ENCODE measurements around the gene DUSP10. TPM values are rescaled to one million over a fixed set of nuclear protein-coding genes. Genes with fewer than 3 reads are reported as not detected.

DUSP10 gene
- total RNA-seq, 1 experiment from 2014 or later, result 1.6 TPM

DNA sequence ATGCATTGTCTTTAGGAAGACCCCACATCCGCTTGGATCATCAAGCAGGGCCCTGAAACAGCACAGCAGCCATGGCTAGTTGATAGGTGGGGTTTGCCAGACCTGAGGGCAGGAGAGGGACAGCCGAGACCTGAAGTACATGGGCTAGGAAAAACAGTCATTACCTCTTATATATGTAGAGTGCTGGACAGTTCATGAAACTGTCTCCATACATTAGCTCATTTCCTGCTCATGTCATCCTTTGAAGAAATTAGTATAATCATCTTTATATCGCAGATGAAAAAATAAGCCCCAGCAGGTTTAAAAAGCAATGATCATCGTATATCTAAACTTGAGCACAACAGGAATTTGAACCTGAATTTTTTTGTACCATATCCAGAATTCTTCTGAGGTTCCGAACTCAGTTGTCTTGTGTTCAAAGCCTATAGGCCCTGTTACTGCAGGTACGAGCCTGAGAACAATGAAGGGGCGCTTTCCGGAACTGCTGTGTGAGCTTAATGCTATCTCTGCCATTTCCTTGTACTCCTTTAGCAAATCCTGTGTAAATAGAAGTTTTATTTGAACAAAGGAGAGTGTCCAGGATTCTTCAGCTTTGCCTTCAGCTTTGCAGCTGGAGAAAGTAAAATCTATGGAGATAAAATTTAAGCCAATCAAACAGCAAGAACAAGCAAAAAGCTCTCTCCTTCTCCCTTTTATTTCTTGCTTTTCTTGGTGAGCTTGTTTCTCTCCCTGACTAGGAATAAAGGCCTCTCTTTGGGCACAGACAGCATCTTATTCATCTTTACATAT lies 32.4 kb upstream of the DUSP10 start:
- ChIA-PET CTCF (no interaction called here), POLR2A (interaction anchor here (1.2 kb wide), 1 partner anchor 59 kb away, joined by 6 read pairs; no protein-coding TSS in a partner anchor)
- H3K27me3 Mint-ChIP-seq (ENCODE audit: low read depth), result no peaks in the 10 kb centered on the region
- H3K36me3 Mint-ChIP-seq, result no peaks in the 10 kb centered on the region
- no peak overlapping the region for H3K27ac Mint-ChIP-seq
- ATAC-seq (no peak), DNase-seq (ENCODE audit: low spot score) (no peak)
- H3K4me1 Mint-ChIP-seq, result peaks cover 4% of the 10 kb centered on the region
- H3K4me3 Mint-ChIP-seq, result no peak overlapping the region
- H3K9me3 Mint-ChIP-seq, result no peaks in the 10 kb centered on the region
- TF ChIP-seq FOXJ3 (CRISPR knock-in tag; IDR thresholded peaks at IDR 0.05; ENCODE audit: borderline replicate concordance), result no peak
- TF ChIP-seq ZNF121 (CRISPR knock-in tag; IDR thresholded peaks at IDR 0.05), result no peak
- TF ChIP-seq, protein P1, sequence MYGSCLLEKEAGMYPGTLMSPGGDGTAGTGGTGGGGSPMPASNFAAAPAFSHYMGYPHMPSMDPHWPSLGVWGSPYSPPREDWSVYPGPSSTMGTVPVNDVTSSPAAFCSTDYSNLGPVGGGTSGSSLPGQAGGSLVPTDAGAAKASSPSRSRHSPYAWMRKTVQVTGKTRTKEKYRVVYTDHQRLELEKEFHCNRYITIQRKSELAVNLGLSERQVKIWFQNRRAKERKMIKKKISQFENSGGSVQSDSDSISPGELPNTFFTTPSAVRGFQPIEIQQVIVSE (CRISPR knock-in tag; IDR thresholded peaks at IDR 0.05; ENCODE audit: borderline replicate concordance), result no peak
- no peak for TF ChIP-seq NFE2L1 (CRISPR knock-in tag; IDR thresholded peaks at IDR 0.05)
- no peak for TF ChIP-seq FOXP1 (CRISPR knock-in tag; IDR thresholded peaks at IDR 0.05; ENCODE audit: borderline replicate concordance)
- no peak for TF ChIP-seq RELA (CRISPR knock-in tag; IDR thresholded peaks at IDR 0.05; ENCODE audit: borderline replicate concordance)
- TF ChIP-seq ZNF138 (CRISPR knock-in tag; conservative IDR thresholded peaks at IDR 0.05), result no peak
- TF ChIP-seq SOX15 (CRISPR knock-in tag; IDR thresholded peaks at IDR 0.05), result no peak
- TF ChIP-seq JUN (CRISPR knock-in tag; IDR thresholded peaks at IDR 0.05), result no peak
- TF ChIP-seq, protein P2, sequence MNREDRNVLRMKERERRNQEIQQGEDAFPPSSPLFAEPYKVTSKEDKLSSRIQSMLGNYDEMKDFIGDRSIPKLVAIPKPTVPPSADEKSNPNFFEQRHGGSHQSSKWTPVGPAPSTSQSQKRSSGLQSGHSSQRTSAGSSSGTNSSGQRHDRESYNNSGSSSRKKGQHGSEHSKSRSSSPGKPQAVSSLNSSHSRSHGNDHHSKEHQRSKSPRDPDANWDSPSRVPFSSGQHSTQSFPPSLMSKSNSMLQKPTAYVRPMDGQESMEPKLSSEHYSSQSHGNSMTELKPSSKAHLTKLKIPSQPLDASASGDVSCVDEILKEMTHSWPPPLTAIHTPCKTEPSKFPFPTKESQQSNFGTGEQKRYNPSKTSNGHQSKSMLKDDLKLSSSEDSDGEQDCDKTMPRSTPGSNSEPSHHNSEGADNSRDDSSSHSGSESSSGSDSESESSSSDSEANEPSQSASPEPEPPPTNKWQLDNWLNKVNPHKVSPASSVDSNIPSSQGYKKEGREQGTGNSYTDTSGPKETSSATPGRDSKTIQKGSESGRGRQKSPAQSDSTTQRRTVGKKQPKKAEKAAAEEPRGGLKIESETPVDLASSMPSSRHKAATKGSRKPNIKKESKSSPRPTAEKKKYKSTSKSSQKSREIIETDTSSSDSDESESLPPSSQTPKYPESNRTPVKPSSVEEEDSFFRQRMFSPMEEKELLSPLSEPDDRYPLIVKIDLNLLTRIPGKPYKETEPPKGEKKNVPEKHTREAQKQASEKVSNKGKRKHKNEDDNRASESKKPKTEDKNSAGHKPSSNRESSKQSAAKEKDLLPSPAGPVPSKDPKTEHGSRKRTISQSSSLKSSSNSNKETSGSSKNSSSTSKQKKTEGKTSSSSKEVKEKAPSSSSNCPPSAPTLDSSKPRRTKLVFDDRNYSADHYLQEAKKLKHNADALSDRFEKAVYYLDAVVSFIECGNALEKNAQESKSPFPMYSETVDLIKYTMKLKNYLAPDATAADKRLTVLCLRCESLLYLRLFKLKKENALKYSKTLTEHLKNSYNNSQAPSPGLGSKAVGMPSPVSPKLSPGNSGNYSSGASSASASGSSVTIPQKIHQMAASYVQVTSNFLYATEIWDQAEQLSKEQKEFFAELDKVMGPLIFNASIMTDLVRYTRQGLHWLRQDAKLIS (CRISPR knock-in tag; IDR thresholded peaks at IDR 0.05; ENCODE audit: borderline replicate concordance), result no peak
- TF ChIP-seq, protein P3, sequence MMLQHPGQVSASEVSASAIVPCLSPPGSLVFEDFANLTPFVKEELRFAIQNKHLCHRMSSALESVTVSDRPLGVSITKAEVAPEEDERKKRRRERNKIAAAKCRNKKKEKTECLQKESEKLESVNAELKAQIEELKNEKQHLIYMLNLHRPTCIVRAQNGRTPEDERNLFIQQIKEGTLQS (CRISPR knock-in tag; conservative IDR thresholded peaks at IDR 0.05), result no peak
- no peak for TF ChIP-seq ELF4 (CRISPR knock-in tag; IDR thresholded peaks at IDR 0.05; ENCODE audit: low read depth)
- TF ChIP-seq, protein P4, sequence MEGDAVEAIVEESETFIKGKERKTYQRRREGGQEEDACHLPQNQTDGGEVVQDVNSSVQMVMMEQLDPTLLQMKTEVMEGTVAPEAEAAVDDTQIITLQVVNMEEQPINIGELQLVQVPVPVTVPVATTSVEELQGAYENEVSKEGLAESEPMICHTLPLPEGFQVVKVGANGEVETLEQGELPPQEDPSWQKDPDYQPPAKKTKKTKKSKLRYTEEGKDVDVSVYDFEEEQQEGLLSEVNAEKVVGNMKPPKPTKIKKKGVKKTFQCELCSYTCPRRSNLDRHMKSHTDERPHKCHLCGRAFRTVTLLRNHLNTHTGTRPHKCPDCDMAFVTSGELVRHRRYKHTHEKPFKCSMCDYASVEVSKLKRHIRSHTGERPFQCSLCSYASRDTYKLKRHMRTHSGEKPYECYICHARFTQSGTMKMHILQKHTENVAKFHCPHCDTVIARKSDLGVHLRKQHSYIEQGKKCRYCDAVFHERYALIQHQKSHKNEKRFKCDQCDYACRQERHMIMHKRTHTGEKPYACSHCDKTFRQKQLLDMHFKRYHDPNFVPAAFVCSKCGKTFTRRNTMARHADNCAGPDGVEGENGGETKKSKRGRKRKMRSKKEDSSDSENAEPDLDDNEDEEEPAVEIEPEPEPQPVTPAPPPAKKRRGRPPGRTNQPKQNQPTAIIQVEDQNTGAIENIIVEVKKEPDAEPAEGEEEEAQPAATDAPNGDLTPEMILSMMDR (IDR thresholded peaks at IDR 0.05), result no peak

DNA sequence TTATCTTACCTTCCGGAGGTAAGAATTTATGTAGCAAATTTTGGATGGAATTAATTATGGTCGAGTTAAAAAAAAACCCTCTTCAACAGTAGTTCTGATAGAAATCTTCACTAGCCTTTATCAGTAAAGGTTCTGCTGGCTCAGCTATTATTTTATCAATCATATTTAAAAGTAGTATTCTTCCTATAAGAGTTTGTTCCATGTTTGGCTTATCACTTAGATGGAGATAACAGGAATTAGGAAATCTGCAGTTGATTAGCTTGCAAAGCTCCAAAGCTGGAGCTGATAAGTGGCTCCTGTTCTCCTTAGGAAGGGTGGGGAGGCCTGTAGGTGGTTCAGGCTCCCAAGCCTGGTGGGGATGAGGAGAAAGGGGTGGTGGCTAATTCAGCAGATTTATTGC lies 31.5 kb upstream of the DUSP10 start:
- Mint-ChIP-seq H3K9me3 (no peaks in the 10 kb centered on the region), H3K27me3 (ENCODE audit: low read depth) (no peaks in the 10 kb centered on the region), H3K4me3 (no peak overlapping the region), H3K27ac (no peak overlapping the region), H3K4me1 (peaks cover 4% of the 10 kb centered on the region), H3K36me3 (no peaks in the 10 kb centered on the region)
- ChIA-PET POLR2A (interaction anchor here (1.2 kb wide), 1 partner anchor 58 kb away, joined by 6 read pairs; no protein-coding TSS in a partner anchor), CTCF (no interaction called here)
- TF ChIP-seq ETV6 (CRISPR knock-in tag; IDR thresholded peaks at IDR 0.05) (no peak), JAZF1 (CRISPR knock-in tag; IDR thresholded peaks at IDR 0.05) (no peak), GABPB1 (CRISPR knock-in tag; IDR thresholded peaks at IDR 0.05) (no peak)
- TF ChIP-seq, protein P5, sequence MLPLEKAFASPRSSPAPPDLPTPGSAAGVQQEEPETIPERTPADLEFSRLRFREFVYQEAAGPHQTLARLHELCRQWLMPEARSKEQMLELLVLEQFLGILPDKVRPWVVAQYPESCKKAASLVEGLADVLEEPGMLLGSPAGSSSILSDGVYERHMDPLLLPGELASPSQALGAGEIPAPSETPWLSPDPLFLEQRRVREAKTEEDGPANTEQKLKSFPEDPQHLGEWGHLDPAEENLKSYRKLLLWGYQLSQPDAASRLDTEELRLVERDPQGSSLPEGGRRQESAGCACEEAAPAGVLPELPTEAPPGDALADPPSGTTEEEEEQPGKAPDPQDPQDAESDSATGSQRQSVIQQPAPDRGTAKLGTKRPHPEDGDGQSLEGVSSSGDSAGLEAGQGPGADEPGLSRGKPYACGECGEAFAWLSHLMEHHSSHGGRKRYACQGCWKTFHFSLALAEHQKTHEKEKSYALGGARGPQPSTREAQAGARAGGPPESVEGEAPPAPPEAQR (CRISPR knock-in tag; IDR thresholded peaks at IDR 0.05), result no peak
- TF ChIP-seq, protein P6, sequence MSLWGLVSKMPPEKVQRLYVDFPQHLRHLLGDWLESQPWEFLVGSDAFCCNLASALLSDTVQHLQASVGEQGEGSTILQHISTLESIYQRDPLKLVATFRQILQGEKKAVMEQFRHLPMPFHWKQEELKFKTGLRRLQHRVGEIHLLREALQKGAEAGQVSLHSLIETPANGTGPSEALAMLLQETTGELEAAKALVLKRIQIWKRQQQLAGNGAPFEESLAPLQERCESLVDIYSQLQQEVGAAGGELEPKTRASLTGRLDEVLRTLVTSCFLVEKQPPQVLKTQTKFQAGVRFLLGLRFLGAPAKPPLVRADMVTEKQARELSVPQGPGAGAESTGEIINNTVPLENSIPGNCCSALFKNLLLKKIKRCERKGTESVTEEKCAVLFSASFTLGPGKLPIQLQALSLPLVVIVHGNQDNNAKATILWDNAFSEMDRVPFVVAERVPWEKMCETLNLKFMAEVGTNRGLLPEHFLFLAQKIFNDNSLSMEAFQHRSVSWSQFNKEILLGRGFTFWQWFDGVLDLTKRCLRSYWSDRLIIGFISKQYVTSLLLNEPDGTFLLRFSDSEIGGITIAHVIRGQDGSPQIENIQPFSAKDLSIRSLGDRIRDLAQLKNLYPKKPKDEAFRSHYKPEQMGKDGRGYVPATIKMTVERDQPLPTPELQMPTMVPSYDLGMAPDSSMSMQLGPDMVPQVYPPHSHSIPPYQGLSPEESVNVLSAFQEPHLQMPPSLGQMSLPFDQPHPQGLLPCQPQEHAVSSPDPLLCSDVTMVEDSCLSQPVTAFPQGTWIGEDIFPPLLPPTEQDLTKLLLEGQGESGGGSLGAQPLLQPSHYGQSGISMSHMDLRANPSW (CRISPR knock-in tag; conservative IDR thresholded peaks at IDR 0.05; ENCODE audit: low read depth), result no peak
- DNase-seq (ENCODE audit: low spot score) (no peak), ATAC-seq (no peak)
